ENCODE data around the gene CCL5. TPM values are rescaled to one million over a fixed set of nuclear protein-coding genes. Genes with fewer than 3 reads are reported as not detected.

The CCL5 gene
- polyA plus RNA-seq, 1 donor from 2014 or later, result not detected

GRCh38 chr17:35847006-35847405 is 33.2 kb downstream of the CCL5 start:
- Histone ChIP-seq H3K4me2 (ENCODE audit: low read length) (no peak overlapping the region), H3K9me2 (ENCODE audit: insufficient read depth, low read length) (no peaks in the 10 kb centered on the region), H2AFZ (ENCODE audit: low read depth, low read length) (no peak overlapping the region), H3K4me3 (ENCODE audit: low read length) (no peak overlapping the region), H3F3A (ENCODE audit: insufficient read depth, low read length, poor library complexity, severe bottlenecking) (no peaks in the 10 kb centered on the region), H4K20me1 (ENCODE audit: insufficient read depth) (no peaks in the 10 kb centered on the region), H3K9ac (ENCODE audit: low read length) (no peak overlapping the region), H3K9me3 (ENCODE audit: low read length) (no peaks in the 10 kb centered on the region), H3K27me3 (ENCODE audit: insufficient read depth, low read depth, low read length) (no peaks in the 10 kb centered on the region), H3K36me3 (ENCODE audit: insufficient read depth, low read length) (no peaks in the 10 kb centered on the region), H3K79me2 (replicated peaks; ENCODE audit: insufficient read depth, low read length) (no peaks in the 10 kb centered on the region), H3K27ac (ENCODE audit: low read length) (no peak overlapping the region)
- TF ChIP-seq EZH2 (IDR thresholded peaks at IDR 0.05; ENCODE audit: borderline replicate concordance, insufficient read depth, low read length, poor library complexity, severe bottlenecking) (no peak), MXI1 (conservative IDR thresholded peaks at IDR 0.05; ENCODE audit: poor library complexity, severe bottlenecking) (no peak), RAD21 (conservative IDR thresholded peaks at IDR 0.05) (no peak), POLR2AphosphoS5 (IDR thresholded peaks at IDR 0.05) (no peak), EP300 (conservative IDR thresholded peaks at IDR 0.05; ENCODE audit: poor library complexity, severe bottlenecking) (no peak), CTCF (IDR thresholded peaks at IDR 0.05; ENCODE audit: poor library complexity, severe bottlenecking) (no peak), SMC3 (conservative IDR thresholded peaks at IDR 0.05; ENCODE audit: poor library complexity) (no peak), REST (IDR thresholded peaks at IDR 0.05; ENCODE audit: borderline replicate concordance) (no peak), TAF1 (IDR thresholded peaks at IDR 0.05; ENCODE audit: low read depth) (no peak)

- Histone ChIP-seq H3K79me2 (replicated peaks; ENCODE audit: insufficient read depth, low read length) (no peaks in the 10 kb centered on the region), H3K9me3 (ENCODE audit: low read length) (no peaks in the 10 kb centered on the region), H3K27ac (ENCODE audit: low read length) (no peak overlapping the region), H3F3A (ENCODE audit: insufficient read depth, low read length, poor library complexity, severe bottlenecking) (no peaks in the 10 kb centered on the region), H4K20me1 (ENCODE audit: insufficient read depth) (no peaks in the 10 kb centered on the region), H3K27me3 (ENCODE audit: insufficient read depth, low read depth, low read length) (no peaks in the 10 kb centered on the region), H3K4me2 (ENCODE audit: low read length) (no peak overlapping the region), H3K4me3 (ENCODE audit: low read length) (no peak overlapping the region), H3K9ac (ENCODE audit: low read length) (no peak overlapping the region), H3K36me3 (ENCODE audit: insufficient read depth, low read length) (no peaks in the 10 kb centered on the region), H2AFZ (ENCODE audit: low read depth, low read length) (no peak overlapping the region), H3K9me2 (ENCODE audit: insufficient read depth, low read length) (no peaks in the 10 kb centered on the region)
- TF ChIP-seq EP300 (conservative IDR thresholded peaks at IDR 0.05; ENCODE audit: poor library complexity, severe bottlenecking) (no peak), CTCF (IDR thresholded peaks at IDR 0.05; ENCODE audit: poor library complexity, severe bottlenecking) (no peak), EZH2 (IDR thresholded peaks at IDR 0.05; ENCODE audit: borderline replicate concordance, insufficient read depth, low read length, poor library complexity, severe bottlenecking) (no peak), SMC3 (conservative IDR thresholded peaks at IDR 0.05; ENCODE audit: poor library complexity) (no peak), REST (IDR thresholded peaks at IDR 0.05; ENCODE audit: borderline replicate concordance) (no peak), RAD21 (conservative IDR thresholded peaks at IDR 0.05) (no peak), TAF1 (IDR thresholded peaks at IDR 0.05; ENCODE audit: low read depth) (no peak), MXI1 (conservative IDR thresholded peaks at IDR 0.05; ENCODE audit: poor library complexity, severe bottlenecking) (no peak), POLR2AphosphoS5 (IDR thresholded peaks at IDR 0.05) (no peak)
Measured at GRCh38 chr17:35846055-35846809, 33.9 kb downstream of the CCL5 start.
